Esophagus squamous epithelium (tissue), 5 donors: ENCODE measurements around the gene INHBC. TPM values are rescaled to one million over a fixed set of nuclear protein-coding genes. Genes with fewer than 3 reads are reported as not detected.

Source experiments
- DNase-seq: peaks from one replicate; lab custom pipeline; 2025; lab: John Stamatoyannopoulos, UW
- H3K27ac ChIP-seq, 4 donors: fragments of 200-600 bp; sonication (generic); one replicate each; pipeline ENCODE4 v1.5.1; 2016 to 2019; ENCODE audit warnings: mild to moderate bottlenecking in 1 of 4
- H3K27me3 ChIP-seq, 4 donors: fragments of 200-600 bp; sonication (generic); 1 replicate in 3 of 4; 2 replicates in 1 of 4; pipeline versions ENCODE4 v1.5.1 to v1.6.0; 2017 to 2021; ENCODE audit warnings: antibody characterized with exemption in 1 of 4
- H3K36me3 ChIP-seq, 3 donors: fragments of 200-600 bp; sonication (generic); one replicate each; pipeline ENCODE4 v1.5.1; 2016 to 2019
- H3K4me1 ChIP-seq, 3 donors: fragments of 200-600 bp; sonication (generic); one replicate each; pipeline ENCODE4 v1.5.1; 2017 to 2019
- H3K4me3 ChIP-seq, 4 donors: fragments of 200-600 bp; sonication (generic); 1 replicate in 3 of 4; 2 replicates in 1 of 4; pipeline ENCODE4 v1.5.1; 2016 to 2019; ENCODE audit warnings: mild to moderate bottlenecking in 2 of 4, moderate library complexity in 1 of 4
- H3K9me3 ChIP-seq, 3 donors: fragments of 200-600 bp; sonication (generic); one replicate each; pipeline ENCODE4 v1.5.1; 2016 to 2019
- POLR2A ChIP-seq, 4 donors: fragments of 450-650 bp; IDR thresholded peaks; one replicate each; pipeline ENCODE4 v1.6.1; 2017; ENCODE audit warnings: antibody characterized with exemption in 4 of 4, mild to moderate bottlenecking in 4 of 4, moderate library complexity in 3 of 4
- WGBS, 2 donors: methylation state at CpG; one replicate each; pipeline ENCODE4 v1.1.5; 2018; 5-methylcytosine and 5-hydroxymethylcytosine counted together
- intact Hi-C: fragments of 100-400 bp; cut with DNase I; formaldehyde crosslinking; loops from one replicate; pipeline ENCODE4 v1.15.0; 2022
- total RNA-seq, 4 donors: library from RNA; depleted of rRNA; stranded (reverse); fragments of >200 nt; gene quantifications; one replicate each; pipeline ENCODE4 v1.1.0, GENCODE V29; 2016
- TF ChIP-seq, protein P1 (sequence below), 6 experiments: fragments of 450-650 bp in 4 of 6; fragments of 200-600 bp in 2 of 6; sonication (generic) in 2 of 6; IDR thresholded peaks; one replicate each; pipeline ENCODE4 v1.5.1; 2016 to 2019; ENCODE audit warnings: antibody characterized with exemption in 6 of 6, mild to moderate bottlenecking in 4 of 6, moderate library complexity in 4 of 6
- donor health status: DM: yes; HTN: yes; CAD: no.

The INHBC gene
- total RNA-seq, 4 donors from 2014 or later = not detected

DNA sequence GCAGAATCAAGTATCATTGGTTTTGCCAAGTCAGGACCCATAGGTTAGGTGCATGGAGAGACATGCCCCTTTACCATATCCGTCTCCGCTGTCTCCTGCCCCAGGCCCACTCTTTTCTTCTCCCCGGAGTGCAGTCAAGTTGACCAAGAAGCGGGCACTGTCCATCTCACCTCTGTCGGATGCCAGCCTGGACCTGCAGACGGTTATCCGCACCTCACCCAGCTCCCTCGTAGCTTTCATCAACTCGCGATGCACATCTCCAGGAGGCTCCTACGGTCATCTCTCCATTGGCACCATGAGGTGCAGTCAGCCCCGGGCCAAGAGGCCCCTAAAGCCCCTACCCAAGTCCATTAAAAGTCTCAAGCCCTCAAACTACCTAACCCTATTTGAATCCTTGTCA lies 30.0 kb downstream of the INHBC start:
- 86 to 93% methylated on average over 12 of the region's 12 CpGs for WGBS, 2 donors
- no peak overlapping the region for H3K4me3 ChIP-seq
- no peaks in the 10 kb centered on the region for H3K36me3 ChIP-seq
- no peaks in the 10 kb centered on the region for H3K9me3 ChIP-seq
- peaks cover 0 to 68% (median 0%) of the 10 kb centered on the region in 4 donors for H3K27me3 ChIP-seq
- intact Hi-C loops = no loop called here
- peaks cover 17 to 34% (median 27%) of the 10 kb centered on the region in 3 donors for H3K4me1 ChIP-seq
- TF ChIP-seq, protein P1, sequence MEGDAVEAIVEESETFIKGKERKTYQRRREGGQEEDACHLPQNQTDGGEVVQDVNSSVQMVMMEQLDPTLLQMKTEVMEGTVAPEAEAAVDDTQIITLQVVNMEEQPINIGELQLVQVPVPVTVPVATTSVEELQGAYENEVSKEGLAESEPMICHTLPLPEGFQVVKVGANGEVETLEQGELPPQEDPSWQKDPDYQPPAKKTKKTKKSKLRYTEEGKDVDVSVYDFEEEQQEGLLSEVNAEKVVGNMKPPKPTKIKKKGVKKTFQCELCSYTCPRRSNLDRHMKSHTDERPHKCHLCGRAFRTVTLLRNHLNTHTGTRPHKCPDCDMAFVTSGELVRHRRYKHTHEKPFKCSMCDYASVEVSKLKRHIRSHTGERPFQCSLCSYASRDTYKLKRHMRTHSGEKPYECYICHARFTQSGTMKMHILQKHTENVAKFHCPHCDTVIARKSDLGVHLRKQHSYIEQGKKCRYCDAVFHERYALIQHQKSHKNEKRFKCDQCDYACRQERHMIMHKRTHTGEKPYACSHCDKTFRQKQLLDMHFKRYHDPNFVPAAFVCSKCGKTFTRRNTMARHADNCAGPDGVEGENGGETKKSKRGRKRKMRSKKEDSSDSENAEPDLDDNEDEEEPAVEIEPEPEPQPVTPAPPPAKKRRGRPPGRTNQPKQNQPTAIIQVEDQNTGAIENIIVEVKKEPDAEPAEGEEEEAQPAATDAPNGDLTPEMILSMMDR (IDR thresholded peaks at IDR 0.05) = no peak
- no peak for TF ChIP-seq POLR2A (IDR thresholded peaks at IDR 0.05)
- no peak for DNase-seq
- H3K27ac ChIP-seq = no peak overlapping the region

DNA sequence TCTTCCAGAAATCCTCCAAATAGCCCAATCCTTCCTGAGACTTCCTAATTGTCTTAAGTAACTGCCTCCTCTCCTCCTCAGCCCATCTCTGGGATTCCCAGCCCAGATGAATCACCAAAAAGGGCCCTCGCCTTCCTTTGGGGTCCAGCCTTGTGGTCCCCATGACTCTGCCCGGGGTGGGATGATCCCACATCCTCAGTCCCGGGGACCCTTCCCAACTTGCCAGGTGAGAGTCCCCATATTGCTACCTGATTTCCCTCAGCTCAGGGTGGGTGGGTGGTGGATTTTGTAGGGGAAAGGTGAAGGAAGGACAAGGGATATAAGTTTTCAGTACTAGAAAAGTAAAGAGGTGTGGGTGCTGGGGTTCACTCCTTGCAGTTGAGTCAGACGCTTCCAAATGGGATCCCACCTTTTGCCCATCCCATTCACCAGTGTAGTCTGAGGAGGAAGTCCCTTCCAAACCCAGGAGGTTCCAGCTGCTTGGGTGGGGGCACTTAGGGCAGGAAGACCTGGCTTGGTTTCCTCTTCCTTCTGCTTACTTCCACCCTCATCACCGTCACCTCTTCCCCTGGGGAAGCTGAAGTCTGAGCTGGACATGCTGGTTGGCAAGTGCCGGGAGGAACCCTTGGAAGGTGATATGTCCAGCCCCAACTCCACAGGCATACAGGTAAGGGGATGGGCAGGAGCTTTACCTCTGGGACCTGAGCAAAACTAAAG lies 30.6 kb downstream of the INHBC start:
- DNase-seq = no peak
- no peak overlapping the region for H3K27ac ChIP-seq
- no peak overlapping the region for H3K4me3 ChIP-seq
- H3K4me1 ChIP-seq = peaks cover 13 to 28% (median 21%) of the 10 kb centered on the region in 3 donors
- TF ChIP-seq, protein P1 (IDR thresholded peaks at IDR 0.05) = no peak
- no peak for TF ChIP-seq POLR2A (IDR thresholded peaks at IDR 0.05)
- H3K36me3 ChIP-seq = no peaks in the 10 kb centered on the region
- peaks cover 0 to 69% (median 0%) of the 10 kb centered on the region in 4 donors for H3K27me3 ChIP-seq
- 83 to 84% methylated on average over 4 to 5 of the region's 6 CpGs for WGBS, 2 donors
- intact Hi-C loops = no loop called here
- H3K9me3 ChIP-seq = no peaks in the 10 kb centered on the region

DNA sequence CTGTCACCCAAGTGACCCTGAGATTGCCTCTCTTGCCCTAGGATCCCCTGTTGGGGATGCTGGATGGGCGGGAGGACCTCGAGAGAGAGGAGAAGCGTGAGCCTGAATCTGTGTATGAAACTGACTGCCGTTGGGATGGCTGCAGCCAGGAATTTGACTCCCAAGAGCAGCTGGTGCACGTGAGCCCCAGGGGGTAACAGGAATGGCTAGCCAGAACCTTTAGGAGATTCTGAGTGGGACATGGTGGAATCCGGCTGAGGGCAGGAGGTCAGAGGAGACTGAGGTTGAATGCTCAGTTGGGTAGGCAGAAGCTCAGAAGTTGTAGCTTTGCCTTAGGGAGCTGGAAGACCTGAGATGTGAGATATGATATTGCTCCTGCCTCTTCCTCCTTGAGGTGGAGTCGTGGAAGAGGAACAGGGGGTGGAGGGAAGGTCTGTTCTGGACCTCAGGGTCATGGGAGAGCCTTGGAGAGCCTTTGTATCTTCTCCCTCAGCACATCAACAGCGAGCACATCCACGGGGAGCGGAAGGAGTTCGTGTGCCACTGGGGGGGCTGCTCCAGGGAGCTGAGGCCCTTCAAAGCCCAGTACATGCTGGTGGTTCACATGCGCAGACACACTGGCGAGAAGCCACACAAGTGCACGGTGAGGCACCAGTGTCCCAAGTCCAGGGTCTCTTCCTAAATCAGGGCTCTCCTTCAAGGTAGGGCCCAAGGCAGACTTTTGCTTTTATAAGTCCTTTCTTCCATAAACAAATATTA lies 31.3 kb downstream of the INHBC start:
- Histone ChIP-seq H3K4me1 (peaks cover 6 to 21% (median 13%) of the 10 kb centered on the region in 3 donors), H3K36me3 (no peaks in the 10 kb centered on the region), H3K27ac (no peak overlapping the region), H3K4me3 (no peak overlapping the region), H3K27me3 (peaks cover 0 to 69% (median 0%) of the 10 kb centered on the region in 4 donors), H3K9me3 (no peaks in the 10 kb centered on the region)
- TF ChIP-seq, protein P1 (IDR thresholded peaks at IDR 0.05) = no peak
- TF ChIP-seq POLR2A (IDR thresholded peaks at IDR 0.05) = no peak
- intact Hi-C loops = no loop called here
- WGBS, 2 donors = 78 to 83% methylated on average over 8 to 10 of the region's 14 CpGs
- DNase-seq = no peak

DNA sequence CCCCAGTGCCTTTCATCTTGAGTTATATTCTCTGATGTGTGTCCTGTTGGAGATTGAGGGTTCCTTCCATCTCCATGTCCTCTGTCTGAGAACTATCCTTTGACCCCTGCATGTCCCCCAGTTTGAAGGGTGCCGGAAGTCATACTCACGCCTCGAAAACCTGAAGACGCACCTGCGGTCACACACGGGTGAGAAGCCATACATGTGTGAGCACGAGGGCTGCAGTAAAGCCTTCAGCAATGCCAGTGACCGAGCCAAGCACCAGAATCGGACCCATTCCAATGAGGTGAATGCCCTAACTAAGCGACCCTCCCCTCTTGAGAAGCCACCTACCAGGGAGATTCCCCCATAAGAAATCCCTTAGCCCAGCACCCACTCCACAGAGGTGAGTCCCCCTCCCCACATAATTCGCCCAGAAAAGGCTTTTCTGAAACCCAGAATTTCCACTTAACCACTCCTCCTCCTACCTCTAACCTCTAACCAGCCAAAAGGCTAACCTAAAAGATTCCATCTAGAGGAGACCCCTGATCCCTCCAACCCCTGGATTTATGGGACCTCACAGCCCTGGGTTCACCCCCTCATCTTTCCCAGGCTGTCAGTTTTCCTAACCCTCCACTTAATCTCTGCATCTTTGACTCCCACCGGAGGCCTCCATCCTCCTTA lies 32.8 kb downstream of the INHBC start:
- TF ChIP-seq POLR2A (IDR thresholded peaks at IDR 0.05) = no peak
- TF ChIP-seq, protein P1 (IDR thresholded peaks at IDR 0.05) = no peak
- Histone ChIP-seq H3K4me3 (no peak overlapping the region), H3K36me3 (no peaks in the 10 kb centered on the region), H3K4me1 (peaks cover 0 to 7% (median 0%) of the 10 kb centered on the region in 3 donors), H3K27me3 (peaks cover 0 to 71% (median 0%) of the 10 kb centered on the region in 4 donors), H3K27ac (no peak overlapping the region), H3K9me3 (no peaks in the 10 kb centered on the region)
- DNase-seq = no peak
- WGBS, 2 donors = 62 to 74% methylated on average over 3 to 7 of the region's 12 CpGs
- intact Hi-C loops = no loop called here
